ENCODE data around the gene IFNG. TPM values are rescaled to one million over a fixed set of nuclear protein-coding genes. Genes with fewer than 3 reads are reported as not detected.

Gene IFNG
- total and polyA plus RNA-seq, 9 of the 15 experiments (the other 6 are each of a cell fraction or from before 2014, with no cell fraction given): 0.38 TPM; not detected in 8

GRCh38 chr12:68203460-68203875, 43.9 kb upstream of the IFNG start:
- in situ Hi-C loops (cut with MboI) (no loop called here), intact Hi-C loops (cut with micrococcal nuclease) (no loop called here)
- DNase-seq (ENCODE audit: extremely low read depth in 1 of 4, low spot score in 3 of 4) (no peak), FAIRE-seq (no peak), ATAC-seq (no peak)
- H3K4me3 ChIP-seq: no peak overlapping the region
- H3K36me3 ChIP-seq (ENCODE audit: control insufficient read depth, insufficient read depth, low read length): no peaks in the 10 kb centered on the region
- no peak overlapping the region for H3K4me2 ChIP-seq (ENCODE audit: insufficient read depth, low read length)
- H3K9ac ChIP-seq (ENCODE audit: insufficient read depth in 1 of 2, low read depth in 2 of 2, low read length in 2 of 2): no peak overlapping the region
- no peaks in the 10 kb centered on the region for H3K9me1 ChIP-seq (ENCODE audit: control insufficient read depth, insufficient read depth, low read length)
- WGBS (ENCODE audit: insufficient coverage, low coverage, missing lambda C conversion rate): 3% methylated on average over 5 of the region's 5 CpGs
- H3K79me2 ChIP-seq (ENCODE audit: control insufficient read depth, insufficient read depth, low read length): no peaks in the 10 kb centered on the region
- H2AFZ ChIP-seq (ENCODE audit: low read depth, low read length): no peak overlapping the region
- TF ChIP-seq ZNF212 (CRISPR knock-in tag; IDR thresholded peaks at IDR 0.05): no peak
- TF ChIP-seq NEUROD1 (IDR thresholded peaks at IDR 0.05; ENCODE audit: borderline replicate concordance, low read depth, low read length, partially characterized antibody): no peak
- no peak for TF ChIP-seq BACH1 (tag; IDR thresholded peaks at IDR 0.05)
- no peak for TF ChIP-seq ARHGAP35 (IDR thresholded peaks at IDR 0.05; ENCODE audit: partially characterized antibody)
- TF ChIP-seq TEAD1 (CRISPR knock-in tag; IDR thresholded peaks at IDR 0.05): peak in 1 of 2 experiments; percentile 58; a peak in 1 of 4 replicates
- TF ChIP-seq COPS2 (conservative IDR thresholded peaks at IDR 0.05): no peak
- no peak overlapping the region for H3K27ac ChIP-seq (ENCODE audit: extremely low read depth, low read depth, low read length)
- H3K4me1 ChIP-seq (replicated peaks in 1 of 2; ENCODE audit: control insufficient read depth in 2 of 2, insufficient read depth in 2 of 2, low read length in 2 of 2): no peaks in the 10 kb centered on the region
- ChIA-PET POLR2A (no interaction called here), CTCF (ENCODE audit: low intra/inter-chr PET ratio) (no interaction called here)
- H3K9me3 ChIP-seq (replicated peaks; ENCODE audit: control insufficient read depth, insufficient read depth, low read depth, low read length): no peaks in the 10 kb centered on the region
- no TSS peak for BruUV-seq (replicated peaks)
- H4K20me1 ChIP-seq (replicated peaks; ENCODE audit: control insufficient read depth, insufficient read depth, low read length): no peaks in the 10 kb centered on the region
- H3K27me3 ChIP-seq (ENCODE audit: control insufficient read depth in 2 of 2, insufficient read depth in 2 of 2, low read length in 2 of 2): peaks cover 1 to 2% of the 10 kb centered on the region in 2 experiments; a peak in 3 of 5 replicates

GRCh38 chr12:68200854-68201253, 41.3 kb upstream of the IFNG start:
- Histone ChIP-seq H3K9me3 (replicated peaks; ENCODE audit: control insufficient read depth, insufficient read depth, low read depth, low read length) (no peaks in the 10 kb centered on the region), H3K27ac (ENCODE audit: extremely low read depth, low read depth, low read length) (no peak overlapping the region), H3K36me3 (ENCODE audit: control insufficient read depth, insufficient read depth, low read length) (no peaks in the 10 kb centered on the region), H3K79me2 (ENCODE audit: control insufficient read depth, insufficient read depth, low read length) (no peaks in the 10 kb centered on the region), H2AFZ (ENCODE audit: low read depth, low read length) (no peak overlapping the region), H3K9me1 (ENCODE audit: control insufficient read depth, insufficient read depth, low read length) (no peaks in the 10 kb centered on the region), H3K4me3 (no peak overlapping the region), H3K4me1 (replicated peaks in 1 of 2; ENCODE audit: control insufficient read depth in 2 of 2, insufficient read depth in 2 of 2, low read length in 2 of 2) (no peaks in the 10 kb centered on the region), H3K4me2 (ENCODE audit: insufficient read depth, low read length) (no peak overlapping the region), H3K9ac (ENCODE audit: insufficient read depth in 1 of 2, low read depth in 2 of 2, low read length in 2 of 2) (no peak overlapping the region), H4K20me1 (replicated peaks; ENCODE audit: control insufficient read depth, insufficient read depth, low read length) (no peaks in the 10 kb centered on the region; the same call in 1 of the 2 replicates), H3K27me3 (ENCODE audit: control insufficient read depth in 2 of 2, insufficient read depth in 2 of 2, low read length in 2 of 2) (peaks cover 5 to 16% of the 10 kb centered on the region in 2 experiments)
- no TSS peak for BruUV-seq (replicated peaks)
- 0% methylated on average over 2 of the region's 2 CpGs for WGBS (ENCODE audit: insufficient coverage, low coverage, missing lambda C conversion rate)
- intact Hi-C loops (cut with micrococcal nuclease): no loop called here
- in situ Hi-C loops (cut with MboI): no loop called here
- ATAC-seq (no peak), FAIRE-seq (no peak), DNase-seq (ENCODE audit: extremely low read depth in 1 of 4, low spot score in 3 of 4) (no peak)
- CTCF ChIA-PET (ENCODE audit: low intra/inter-chr PET ratio): no interaction called here
- POLR2A ChIA-PET: no interaction called here
- TF ChIP-seq FIP1L1 (IDR thresholded peaks at IDR 0.05; ENCODE audit: low read depth, low read length, poor library complexity, severe bottlenecking): no peak
- no peak for TF ChIP-seq ZBTB12 (CRISPR knock-in tag; IDR thresholded peaks at IDR 0.05)
- TF ChIP-seq DDX20 (tag; IDR thresholded peaks at IDR 0.05; ENCODE audit: low read depth): peak; percentile 54; the same call in 1 of the 2 replicates
- no peak for TF ChIP-seq PHB2 (IDR thresholded peaks at IDR 0.05; ENCODE audit: low read depth)
- TF ChIP-seq NR2C1 (IDR thresholded peaks at IDR 0.05): no peak
- peak; percentile 44; the same call in 1 of the 2 replicates for TF ChIP-seq NR2C1 (tag; IDR thresholded peaks at IDR 0.05)
- TF ChIP-seq MTA2 (IDR thresholded peaks at IDR 0.05; ENCODE audit: low read depth): no peak
- peak; percentile 34; the same call in 1 of the 2 replicates for TF ChIP-seq PTRF (tag; IDR thresholded peaks at IDR 0.05)
- TF ChIP-seq HMBOX1 (IDR thresholded peaks at IDR 0.05): no peak
- TF ChIP-seq GATAD2A (IDR thresholded peaks at IDR 0.05): no peak
- peak; percentile 90; the same call in 1 of the 2 replicates for TF ChIP-seq DMBX1 (CRISPR knock-in tag; IDR thresholded peaks at IDR 0.05; ENCODE audit: borderline replicate concordance)

Measured in K562 (cell line).